SK-MEL-5 (cell line): ENCODE data around the gene AKAP12. TPM values are rescaled to one million over a fixed set of nuclear protein-coding genes. Genes with fewer than 3 reads are reported as not detected.

Experiments used
- DNase-seq: peaks from one replicate; pipeline ENCODE4 v3.0.0-alpha.2; 2016; ENCODE audit warnings: low read depth, low spot score
- in situ Hi-C: cut with HindIII; loops from 2 replicates; pipeline ENCODE4 v1.10.0; 2016; ENCODE audit warnings: low sequenced_read_pairs, high pct_unique_total_duplicates, low pct_unique_long_range_greater_than_20kb
- small RNA-seq, 2 experiments: library from RNA; depleted of rRNA; stranded (forward); fragments of <200 nt; gene quantifications; one replicate each; pipeline ENCODE3, GENCODE V24; 2014
- total RNA-seq: library from RNA; depleted of rRNA; stranded (reverse); fragments of >200 nt; shearing (Covaris generic); gene quantifications from 2 replicates; pipeline ENCODE4 v1.2.3, GENCODE V29; 2014; rRNA removed

AKAP12 gene
- total RNA-seq, 1 experiment from 2014 or later = 24.6 TPM

DNA sequence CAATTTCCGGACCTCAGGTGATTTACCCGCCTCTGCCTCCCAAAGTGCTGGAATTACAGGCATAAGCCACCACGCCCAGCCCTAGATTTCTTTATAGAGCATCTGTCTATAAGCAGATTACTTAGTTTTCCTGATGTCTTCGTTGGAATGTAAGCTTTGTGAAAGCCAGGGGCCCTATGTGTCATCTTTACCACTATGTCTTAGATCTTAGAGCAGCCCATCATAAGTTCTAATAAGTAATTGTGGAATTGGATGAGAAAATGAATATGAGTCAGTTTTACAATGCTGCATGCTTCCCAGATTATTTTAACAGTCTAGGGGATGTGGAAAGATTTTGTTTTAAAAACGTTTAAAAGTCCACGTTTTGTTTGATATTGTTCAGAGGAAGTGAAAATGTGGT is 160.7 kb downstream of the AKAP12 start:
- DNase-seq = no peak

DNA sequence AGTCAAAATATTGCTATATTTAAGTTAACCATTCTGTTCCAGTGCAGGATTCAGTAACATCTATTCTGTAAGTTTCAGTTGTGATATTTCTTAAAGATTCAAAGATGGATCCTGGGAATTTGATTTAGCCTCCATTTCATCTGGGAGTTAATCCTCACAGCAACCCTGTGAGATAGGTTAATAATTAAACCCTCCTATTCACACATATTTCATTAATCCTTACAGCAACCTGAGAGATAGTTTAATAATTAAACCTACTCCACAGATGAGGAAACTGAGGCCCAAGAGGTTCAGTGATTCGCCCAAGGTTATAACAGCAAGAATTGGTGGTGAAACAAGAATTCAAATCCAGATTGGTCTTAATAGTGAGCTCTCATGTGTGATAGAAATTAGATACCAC is 162.5 kb downstream of the AKAP12 start:
- in situ Hi-C loops = no loop called here
- no peak for DNase-seq

More for the DNA sequence above, 160.7 kb downstream of the AKAP12 start:
- in situ Hi-C loops = no loop called here

DNA sequence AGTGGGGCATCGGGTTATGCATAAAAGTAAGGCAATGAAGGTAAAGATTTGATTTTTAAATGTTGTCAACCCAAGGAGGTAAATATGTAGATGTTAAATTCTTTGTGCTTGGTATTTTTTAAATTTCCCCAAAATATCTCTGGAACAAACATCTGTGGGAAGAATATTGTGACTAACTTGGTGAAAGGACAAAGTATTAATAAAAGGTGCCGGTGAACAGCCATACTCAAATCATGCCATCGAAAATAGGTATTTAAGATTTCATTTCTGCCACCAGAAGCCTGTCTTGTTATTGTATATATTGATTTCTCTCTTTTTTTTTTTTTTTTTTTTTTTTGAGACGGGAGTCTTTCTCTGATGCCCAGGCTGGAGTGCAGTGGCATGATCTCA is 164.1 kb downstream of the AKAP12 start:
- in situ Hi-C loops = no loop called here
- DNase-seq = no peak

Small RNA genes lying within 50 kb of the gene (small RNA-seq; reads per million reads assigned to genes)
- gene RF00019 = 0 reads per million in 2 experiments
- 0 reads per million in 2 experiments for gene RNU6-1247P
- 0 reads per million in 2 experiments for gene RNU6-300P
- gene RNY4P20 = 0 to 3.5 reads per million in 2 experiments

Other genes starting within 250 kb of the AKAP12 start
- 14.3 and 17.7 TPM in 2 replicates for gene ZBTB2, start 151.6 kb downstream of the AKAP12 start, total RNA-seq
- 42.5 and 42.6 TPM in 2 replicates for gene RMND1, start 212.2 kb downstream of the AKAP12 start, total RNA-seq